ENCODE results near the gene EPHA7. TPM values are rescaled to one million over a fixed set of nuclear protein-coding genes. Genes with fewer than 3 reads are reported as not detected.

EPHA7 gene
- total RNA-seq, 1 experiment from 2014 or later, result 10.7 TPM

GRCh38 chr6:93341900-93342613 is 77.3 kb downstream of the EPHA7 start:
- no peak for TF ChIP-seq CTCF (conservative IDR thresholded peaks at IDR 0.05; ENCODE audit: low read depth, low read length)
- TF ChIP-seq EZH2 (IDR thresholded peaks at IDR 0.05; ENCODE audit: borderline replicate concordance, low read depth, low read length, poor library complexity, severe bottlenecking), result no peak
- intact Hi-C loops (cut with micrococcal nuclease; ENCODE audit: unreplicated experiment), result no loop called here
- H3K27ac ChIP-seq (ENCODE audit: low read depth, low read length, poor library complexity, severe bottlenecking), result no peak overlapping the region

GRCh38 chr6:93337772-93338394 is 81.5 kb downstream of the EPHA7 start:
- H3K27ac ChIP-seq (ENCODE audit: low read depth, low read length, poor library complexity, severe bottlenecking), result no peak overlapping the region
- intact Hi-C loops (cut with micrococcal nuclease; ENCODE audit: unreplicated experiment), result no loop called here
- H3K9me3 ChIP-seq (ENCODE audit: low read depth, low read length, poor library complexity, severe bottlenecking), result peaks cover 3% of the 10 kb centered on the region
- BruUV-seq (replicated peaks), result no TSS peak
- no peak overlapping the region for H3K4me3 ChIP-seq (ENCODE audit: low read depth, low read length, poor library complexity, severe bottlenecking)
- POLR2A ChIA-PET (ENCODE audit: low non-redundant PET), result no interaction called here
- H3K4me1 ChIP-seq (ENCODE audit: insufficient read depth, low read length, poor library complexity, severe bottlenecking), result no peaks in the 10 kb centered on the region
- TF ChIP-seq EZH2 (IDR thresholded peaks at IDR 0.05; ENCODE audit: borderline replicate concordance, low read depth, low read length, poor library complexity, severe bottlenecking) (no peak), CTCF (conservative IDR thresholded peaks at IDR 0.05; ENCODE audit: low read depth, low read length) (no peak)
- no peak for DNase-seq (ENCODE audit: low spot score)
- H3K27me3 ChIP-seq (replicated peaks; ENCODE audit: insufficient read depth, low read depth, low read length, poor library complexity), result no peaks in the 10 kb centered on the region
- CTCF ChIA-PET, result no interaction called here
- H3K36me3 ChIP-seq (ENCODE audit: insufficient read depth, low read length, poor library complexity, severe bottlenecking), result no peaks in the 10 kb centered on the region

More at GRCh38 chr6:93341900-93342613, 77.3 kb downstream of the EPHA7 start:
- Histone ChIP-seq H3K27me3 (replicated peaks; ENCODE audit: insufficient read depth, low read depth, low read length, poor library complexity) (no peaks in the 10 kb centered on the region), H3K36me3 (ENCODE audit: insufficient read depth, low read length, poor library complexity, severe bottlenecking) (no peaks in the 10 kb centered on the region), H3K4me3 (ENCODE audit: low read depth, low read length, poor library complexity, severe bottlenecking) (no peak overlapping the region), H3K4me1 (ENCODE audit: insufficient read depth, low read length, poor library complexity, severe bottlenecking) (no peaks in the 10 kb centered on the region), H3K9me3 (ENCODE audit: low read depth, low read length, poor library complexity, severe bottlenecking) (no peaks in the 10 kb centered on the region)
- no TSS peak for BruUV-seq (replicated peaks)
- CTCF ChIA-PET, result no interaction called here
- no peak for DNase-seq (ENCODE audit: low spot score)
- POLR2A ChIA-PET (ENCODE audit: low non-redundant PET), result no interaction called here

GRCh38 chr6:93337014-93337413 is 82.3 kb downstream of the EPHA7 start:
- no peak overlapping the region for H3K4me3 ChIP-seq (ENCODE audit: low read depth, low read length, poor library complexity, severe bottlenecking)
- intact Hi-C loops (cut with micrococcal nuclease; ENCODE audit: unreplicated experiment), result no loop called here
- no peaks in the 10 kb centered on the region for H3K36me3 ChIP-seq (ENCODE audit: insufficient read depth, low read length, poor library complexity, severe bottlenecking)
- POLR2A ChIA-PET (ENCODE audit: low non-redundant PET), result no interaction called here
- CTCF ChIA-PET, result no interaction called here
- peaks cover 3% of the 10 kb centered on the region for H3K9me3 ChIP-seq (ENCODE audit: low read depth, low read length, poor library complexity, severe bottlenecking)
- no peak overlapping the region for H3K27ac ChIP-seq (ENCODE audit: low read depth, low read length, poor library complexity, severe bottlenecking)
- TF ChIP-seq CTCF (conservative IDR thresholded peaks at IDR 0.05; ENCODE audit: low read depth, low read length), result no peak
- no peak for TF ChIP-seq EZH2 (IDR thresholded peaks at IDR 0.05; ENCODE audit: borderline replicate concordance, low read depth, low read length, poor library complexity, severe bottlenecking)
- no peak for DNase-seq (ENCODE audit: low spot score)
- H3K4me1 ChIP-seq (ENCODE audit: insufficient read depth, low read length, poor library complexity, severe bottlenecking), result no peaks in the 10 kb centered on the region
- no peaks in the 10 kb centered on the region for H3K27me3 ChIP-seq (replicated peaks; ENCODE audit: insufficient read depth, low read depth, low read length, poor library complexity)
- no TSS peak for BruUV-seq (replicated peaks)

Data from A673 (cell line).